Skin epidermis (tissue), 12 donors: ENCODE measurements around the gene SLC22A14.
"Not testable (repeated sequence)": the region's sequence is repeated elsewhere in the genome, so short reads cannot be mapped to it uniquely, and the experiment has no call there.

Experiments used
- H3K27ac ChIP-seq, 21 experiments: fragments of 200-600 bp; sonication (generic) in 11 of 21; one replicate each; pipeline ENCODE4 v1.5.0; 2020; ENCODE audit warnings: mild to moderate bottlenecking in 3 of 21, inconsistent platforms in 2 of 21, moderate library complexity in 2 of 21
- H3K4me3 ChIP-seq, 7 experiments: fragments of 200-600 bp; sonication (generic) in 2 of 7; one replicate each; pipeline ENCODE4 v1.5.0; 2020; ENCODE audit warnings: inconsistent platforms in 2 of 7, mild to moderate bottlenecking in 2 of 7, moderate library complexity in 1 of 7

The SLC22A14 gene

DNA sequence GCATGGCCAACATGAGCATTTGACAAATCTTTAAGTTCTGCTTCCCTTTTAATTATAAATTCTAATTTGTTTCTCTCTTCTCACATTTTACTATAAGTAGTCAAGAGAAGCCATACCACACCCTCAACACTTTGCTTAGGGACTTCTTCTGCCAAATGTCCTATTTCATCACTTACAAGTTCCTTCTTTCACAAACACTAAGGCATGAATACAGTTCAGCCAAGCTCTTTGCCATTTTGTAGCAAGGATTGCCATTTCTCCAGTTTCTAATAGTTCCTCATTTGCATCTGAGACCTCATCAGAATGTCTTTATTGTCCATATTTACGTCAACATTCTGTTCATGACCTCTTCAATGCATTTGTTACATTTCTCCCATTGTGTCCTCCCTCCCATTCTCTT, 29.4 kb downstream of the SLC22A14 start:
- no peak overlapping the region for H3K27ac ChIP-seq

DNA sequence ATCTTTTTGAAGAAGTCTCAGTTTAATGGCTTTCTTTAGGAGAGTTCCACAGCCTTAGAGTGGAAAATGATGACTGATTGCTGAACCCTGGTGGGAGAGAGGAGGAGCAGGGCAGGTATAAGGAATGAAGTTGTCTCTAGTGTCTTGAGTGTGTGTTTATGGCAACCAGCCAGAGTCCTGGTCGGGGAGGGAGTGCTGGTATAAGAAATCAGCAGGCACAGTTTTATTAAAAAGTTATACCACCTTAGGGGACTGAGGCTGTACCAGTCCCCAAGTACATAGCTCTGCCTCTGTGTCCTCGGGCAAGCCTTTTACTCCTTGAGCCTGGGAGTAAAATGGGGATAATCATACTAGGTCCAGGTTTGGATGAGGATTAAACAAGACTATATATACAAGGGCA, 29.8 kb downstream of the SLC22A14 start:
- Histone ChIP-seq H3K4me3 (no peak overlapping the region), H3K27ac (no peak overlapping the region)

More for the DNA sequence above, 29.4 kb downstream of the SLC22A14 start:
- H3K4me3 ChIP-seq: no peak overlapping the region

DNA sequence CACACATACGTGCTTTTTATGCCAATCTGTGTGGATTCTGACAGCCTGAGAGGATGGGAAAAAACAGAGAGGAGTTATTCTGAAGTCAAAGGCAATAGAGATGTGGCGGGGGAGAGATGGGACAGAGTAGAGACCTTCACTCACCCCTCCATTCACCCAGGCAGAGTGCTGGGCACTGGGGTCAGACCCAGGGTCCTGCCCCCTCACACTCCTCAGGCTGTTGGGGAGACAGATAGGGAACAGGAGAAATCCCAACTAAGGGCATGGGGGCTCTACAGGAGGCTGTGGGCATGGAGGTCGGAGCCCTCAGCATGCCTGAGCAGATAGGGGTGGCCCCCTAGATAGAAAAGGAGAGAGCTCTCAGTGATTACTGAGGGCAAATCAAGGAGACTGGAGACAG, 30.3 kb downstream of the SLC22A14 start:
- no peak overlapping the region for H3K4me3 ChIP-seq
- no peak overlapping the region for H3K27ac ChIP-seq

DNA sequence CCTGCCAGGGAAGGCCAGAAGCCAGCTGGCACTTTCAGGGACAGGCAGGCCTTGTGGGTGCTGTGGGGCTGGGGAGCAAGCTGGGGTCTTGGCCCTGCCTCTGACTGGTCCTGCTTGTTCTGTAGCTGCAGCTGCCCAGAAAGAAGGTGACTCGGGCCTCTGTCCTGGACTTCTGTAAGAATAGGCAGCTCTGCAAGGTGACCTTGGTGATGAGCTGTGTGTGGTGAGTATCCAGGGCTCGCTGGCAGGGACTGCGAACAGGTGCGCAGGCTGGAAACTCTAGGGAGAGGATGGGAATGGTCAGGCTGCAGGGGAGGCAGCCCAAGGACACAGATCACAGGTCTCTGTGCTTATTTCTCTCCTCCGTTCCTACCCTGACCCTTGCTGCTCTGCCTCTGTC, 31.2 kb downstream of the SLC22A14 start:
- H3K4me3 ChIP-seq: no peak overlapping the region

GRCh38 chr3:38313695-38314094, 31.6 kb downstream of the SLC22A14 start:
- H3K27ac ChIP-seq: no peak overlapping the region
- H3K4me3 ChIP-seq: no peak overlapping the region

More for the DNA sequence above, 31.2 kb downstream of the SLC22A14 start:
- H3K27ac ChIP-seq: no peak overlapping the region

GRCh38 chr3:38314112-38314763, 32.1 kb downstream of the SLC22A14 start:
- no peak overlapping the region for H3K4me3 ChIP-seq
- H3K27ac ChIP-seq: no peak overlapping the region

DNA sequence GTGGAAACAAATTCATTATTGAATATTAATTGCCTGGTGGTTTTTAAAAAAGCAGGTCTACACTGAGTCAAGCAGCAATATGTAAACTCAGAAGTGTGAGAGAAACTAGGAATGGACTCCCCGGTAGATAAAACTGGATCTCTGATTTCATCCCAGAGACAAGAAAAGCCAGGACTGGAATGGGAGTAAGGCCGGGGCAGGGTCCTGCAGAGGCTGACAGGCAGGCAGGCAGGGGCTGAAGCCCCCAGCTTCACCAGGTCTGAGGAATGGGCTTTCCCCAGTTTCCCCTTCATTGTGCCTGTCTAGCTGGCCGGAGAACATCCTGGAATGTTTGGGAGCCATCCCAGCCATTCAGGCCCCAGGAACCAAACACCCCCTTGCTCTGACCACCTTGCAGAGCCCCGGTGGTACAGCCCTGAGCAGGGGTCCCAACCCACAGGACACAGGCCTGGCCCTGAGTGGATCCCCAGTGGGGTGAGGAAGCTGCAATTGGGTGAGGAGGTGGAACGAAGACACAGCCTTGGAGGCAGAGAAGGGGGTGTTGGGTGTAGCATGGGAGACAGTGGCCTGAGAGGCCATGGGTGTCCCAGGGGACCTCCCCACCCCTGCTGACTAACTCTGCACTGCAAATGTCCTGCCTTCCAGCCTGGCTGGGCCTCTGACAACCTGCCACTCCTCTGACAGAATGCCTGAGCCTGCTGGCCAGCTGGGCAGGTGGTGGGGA, 32.8 kb downstream of the SLC22A14 start:
- Histone ChIP-seq H3K27ac (no peak overlapping the region), H3K4me3 (no peak overlapping the region)

DNA sequence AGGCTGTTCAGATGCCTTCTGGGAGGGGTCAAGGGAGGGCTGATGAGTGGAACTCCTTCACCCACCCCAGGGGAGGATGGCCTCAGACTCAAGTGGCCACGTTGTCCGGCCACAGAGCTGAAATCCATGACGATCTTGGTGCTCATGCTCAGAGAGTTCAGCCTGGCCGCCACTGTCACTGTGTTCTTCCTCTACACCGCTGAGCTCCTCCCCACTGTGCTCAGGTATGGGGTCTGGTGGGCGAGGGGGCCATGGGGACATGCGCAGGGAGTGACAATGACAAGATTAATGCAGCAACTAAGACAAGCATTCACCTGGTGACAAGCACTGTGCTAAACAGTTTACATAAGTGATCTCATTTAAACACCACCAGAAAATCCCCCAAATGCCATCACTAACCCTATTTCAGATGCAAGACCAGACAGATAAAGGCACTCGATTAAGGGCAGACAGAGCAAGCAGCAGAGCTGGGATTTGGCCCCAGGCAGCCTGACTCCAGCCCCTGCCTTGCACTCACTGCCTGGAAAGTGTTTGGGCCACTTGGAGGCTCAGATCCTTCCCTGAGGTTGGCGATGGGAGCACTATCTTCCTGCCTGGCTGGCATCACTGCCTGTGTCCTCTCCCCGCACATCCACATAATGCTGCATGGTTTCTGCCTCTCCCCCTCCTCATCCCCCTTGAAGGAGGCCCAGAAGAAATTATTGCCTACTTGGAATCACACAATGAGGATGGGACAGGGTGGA, 33.6 kb downstream of the SLC22A14 start:
- Histone ChIP-seq H3K4me3 (no peak overlapping the region), H3K27ac (no peak overlapping the region)

- H3K4me3 ChIP-seq: no peak overlapping the region
Observed at GRCh38 chr3:38316356-38317191, 34.5 kb downstream of the SLC22A14 start.

GRCh38 chr3:38317192-38317759, 35.2 kb downstream of the SLC22A14 start:
- no peak overlapping the region for H3K27ac ChIP-seq

More at GRCh38 chr3:38316356-38317191, 34.5 kb downstream of the SLC22A14 start:
- no peak overlapping the region for H3K27ac ChIP-seq

GRCh38 chr3:38318766-38319671, 36.9 kb downstream of the SLC22A14 start:
- Histone ChIP-seq H3K27ac (no peak overlapping the region), H3K4me3 (no peak overlapping the region)

More at GRCh38 chr3:38317192-38317759, 35.2 kb downstream of the SLC22A14 start:
- H3K4me3 ChIP-seq: no peak overlapping the region

- not testable (repeated sequence) for H3K27ac ChIP-seq, H3K4me3 ChIP-seq
Observed at GRCh38 chr3:38320638-38321037, 38.5 kb downstream of the SLC22A14 start.

GRCh38 chr3:38323060-38323459, 41.0 kb downstream of the SLC22A14 start:
- Histone ChIP-seq H3K4me3 (no peak overlapping the region), H3K27ac (no peak overlapping the region)

GRCh38 chr3:38325256-38325655, 43.2 kb downstream of the SLC22A14 start:
- H3K4me3 ChIP-seq: no peak overlapping the region
- no peak overlapping the region for H3K27ac ChIP-seq

GRCh38 chr3:38327335-38328009, 45.4 kb downstream of the SLC22A14 start:
- Histone ChIP-seq H3K4me3 (no peak overlapping the region), H3K27ac (no peak overlapping the region)

GRCh38 chr3:38331257-38332022, 49.3 kb downstream of the SLC22A14 start:
- no peak overlapping the region for H3K27ac ChIP-seq
- H3K4me3 ChIP-seq: no peak overlapping the region

DNA sequence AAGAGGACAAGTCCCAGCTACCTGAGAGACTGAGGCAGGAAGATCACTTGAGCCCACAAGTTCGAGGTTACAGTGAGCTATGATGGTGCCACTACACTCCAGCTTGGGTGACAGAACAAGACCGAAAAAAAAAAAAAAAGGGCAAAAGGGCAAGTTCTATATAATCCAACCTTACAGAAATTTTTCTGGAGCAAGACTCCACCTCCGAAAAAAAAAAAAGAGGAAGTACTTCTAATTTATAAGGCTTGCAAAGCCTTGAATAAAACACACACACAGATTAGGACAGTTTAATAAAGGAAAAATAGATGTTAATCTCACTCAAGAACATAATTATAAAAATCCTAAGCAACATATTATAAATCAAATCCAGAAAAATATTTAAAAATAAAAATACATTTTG, 50.1 kb downstream of the SLC22A14 start:
- Histone ChIP-seq H3K27ac (no peak overlapping the region), H3K4me3 (no peak overlapping the region)
